HG03045 (cell line): ENCODE measurements around the gene SIM1.

Source experiments
- ATAC-seq: cut with Tn5 transposase; IDR thresholded peaks from one replicate; pipeline ENCODE4 v1.9.1; 2021; ENCODE audit warnings: mild to moderate bottlenecking, moderate library complexity; ENCODE audit not compliant: unreplicated experiment

The SIM1 gene

DNA sequence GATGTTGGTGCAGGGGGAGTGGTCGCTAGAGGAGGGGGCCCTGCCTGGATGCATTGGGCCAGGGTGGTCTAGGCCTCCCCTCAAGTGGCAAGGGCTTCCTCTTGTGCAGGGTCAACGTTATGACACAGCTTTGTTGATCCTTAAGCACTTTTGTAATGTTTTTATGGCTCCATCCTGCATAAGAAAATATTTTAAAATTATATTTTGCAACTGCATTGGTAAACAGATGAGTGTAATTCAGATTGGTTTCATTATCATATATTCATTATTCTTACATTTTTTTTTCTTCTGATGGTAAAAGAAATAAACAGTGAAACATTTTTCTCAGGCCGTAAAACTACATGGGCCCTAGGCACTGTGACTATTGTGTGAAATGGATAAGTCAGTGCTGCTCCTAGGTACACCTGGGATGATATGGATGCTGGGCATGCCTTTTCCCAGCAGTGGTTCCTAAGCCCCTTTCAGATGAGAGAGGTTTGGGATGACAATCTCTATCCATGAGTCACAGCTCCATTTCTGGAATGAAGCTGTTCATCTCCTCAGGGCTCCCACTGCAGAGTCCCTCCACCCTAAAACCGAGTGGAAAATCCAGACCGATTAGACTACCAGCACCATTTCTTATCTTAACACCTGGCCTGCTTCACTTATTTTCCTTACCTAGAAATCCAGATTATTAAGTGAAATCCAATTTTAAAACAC is 5.8 kb upstream of the SIM1 start:
- ATAC-seq, result no peak

DNA sequence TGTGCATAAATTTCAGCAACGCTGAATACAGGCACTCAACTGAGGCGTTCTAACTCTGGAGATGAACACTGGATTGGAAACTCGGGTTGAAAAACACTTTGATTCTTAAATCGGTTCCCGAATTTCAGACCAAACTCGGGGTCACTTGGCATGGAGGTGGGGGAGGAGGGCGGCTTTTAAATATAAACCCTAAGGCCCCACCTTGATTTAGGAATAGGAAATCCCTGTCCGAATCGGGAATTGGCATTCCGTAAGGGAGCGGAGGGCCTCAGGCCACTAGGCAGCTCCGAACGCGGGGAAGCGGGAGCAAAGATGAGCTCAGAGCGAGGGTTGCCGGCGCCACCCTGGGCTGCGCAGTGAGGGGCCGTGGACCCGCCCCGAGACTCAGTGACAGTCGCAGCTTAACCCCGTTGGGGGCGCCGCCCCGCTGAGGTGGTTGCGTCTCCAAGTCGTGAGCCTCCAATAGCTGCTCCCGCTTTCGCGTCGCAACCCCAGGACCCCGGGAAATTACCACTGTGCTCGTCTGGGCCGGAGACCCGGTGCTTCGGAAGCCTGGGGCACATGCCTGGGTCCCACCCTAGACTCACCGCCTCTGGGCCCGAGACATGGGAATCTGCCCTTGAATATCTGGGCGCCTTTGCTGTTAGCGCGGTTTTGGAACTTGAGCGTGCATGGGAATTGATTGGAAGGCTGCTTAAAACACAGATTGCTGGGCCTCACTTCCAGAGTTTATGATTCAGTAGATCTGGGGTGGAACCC is 4.6 kb upstream of the SIM1 start:
- no peak for ATAC-seq

DNA sequence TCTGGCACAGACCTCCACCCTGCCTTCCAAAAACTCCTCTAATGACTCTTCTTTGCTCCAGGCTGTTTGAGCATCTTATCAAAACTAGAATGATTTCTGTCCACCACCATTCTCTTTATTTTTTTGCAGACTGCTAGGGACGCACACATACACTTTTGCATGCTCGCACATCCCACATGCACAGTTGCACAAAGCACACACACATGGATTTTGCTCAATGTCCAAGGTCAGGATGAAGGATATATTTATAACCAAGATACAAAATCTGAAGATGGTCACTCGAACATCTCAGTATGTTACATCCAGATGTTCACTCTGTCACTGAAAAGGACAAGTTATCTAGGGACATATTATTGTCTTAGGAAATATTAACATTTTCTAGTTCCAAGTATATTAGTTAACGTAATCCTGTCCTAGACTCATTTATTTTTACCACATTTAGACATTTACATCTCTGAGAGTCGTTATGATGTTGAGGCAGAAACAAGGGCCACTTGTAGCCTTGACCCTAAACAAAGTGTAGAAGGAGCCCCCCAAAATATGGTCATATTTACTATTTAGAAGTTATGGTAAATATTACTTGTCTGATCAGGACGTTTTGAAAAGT is 3.4 kb upstream of the SIM1 start:
- no peak for ATAC-seq

DNA sequence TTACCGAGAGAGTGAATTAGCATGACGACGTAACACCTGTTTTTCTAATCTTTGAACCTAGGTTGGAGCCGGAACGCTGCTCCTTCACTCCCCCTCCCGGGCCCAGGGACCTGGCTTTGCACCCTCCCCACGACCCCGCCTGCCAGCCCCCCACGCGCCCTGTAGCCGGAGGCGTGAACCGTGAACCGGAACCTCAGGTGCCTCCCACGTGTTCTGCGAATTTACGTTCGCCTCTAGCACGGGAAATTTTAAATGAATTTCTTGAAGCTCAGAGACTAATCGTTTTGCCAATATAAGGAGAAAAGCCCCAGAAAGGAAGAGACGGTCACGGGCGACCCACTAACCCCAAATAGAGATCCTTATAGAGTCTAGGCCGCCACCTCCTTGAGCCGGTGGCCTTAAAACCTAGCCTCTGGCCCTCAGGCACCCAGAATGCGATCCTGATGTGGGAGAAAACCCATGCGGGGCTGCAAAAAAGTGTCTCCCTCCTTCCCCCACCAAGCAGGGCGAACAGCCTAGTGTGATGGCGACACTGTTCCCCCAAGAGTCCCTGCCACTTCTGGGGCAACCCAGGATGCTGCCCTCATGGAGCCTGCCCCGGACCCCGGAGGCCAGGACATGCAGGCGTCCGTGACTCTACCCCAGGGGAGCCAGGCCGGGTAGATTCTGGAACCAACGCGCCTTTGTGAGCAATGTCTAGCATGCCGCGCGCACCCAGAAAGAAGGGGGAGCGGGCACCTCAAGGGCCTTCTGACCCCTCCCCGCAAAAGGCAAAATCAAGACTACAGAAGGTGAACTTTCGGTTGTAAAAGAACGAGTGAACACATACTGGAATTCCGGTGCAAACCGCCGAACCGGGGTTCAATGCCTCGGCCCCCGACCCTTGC is 2.7 kb upstream of the SIM1 start:
- no peak for ATAC-seq

DNA sequence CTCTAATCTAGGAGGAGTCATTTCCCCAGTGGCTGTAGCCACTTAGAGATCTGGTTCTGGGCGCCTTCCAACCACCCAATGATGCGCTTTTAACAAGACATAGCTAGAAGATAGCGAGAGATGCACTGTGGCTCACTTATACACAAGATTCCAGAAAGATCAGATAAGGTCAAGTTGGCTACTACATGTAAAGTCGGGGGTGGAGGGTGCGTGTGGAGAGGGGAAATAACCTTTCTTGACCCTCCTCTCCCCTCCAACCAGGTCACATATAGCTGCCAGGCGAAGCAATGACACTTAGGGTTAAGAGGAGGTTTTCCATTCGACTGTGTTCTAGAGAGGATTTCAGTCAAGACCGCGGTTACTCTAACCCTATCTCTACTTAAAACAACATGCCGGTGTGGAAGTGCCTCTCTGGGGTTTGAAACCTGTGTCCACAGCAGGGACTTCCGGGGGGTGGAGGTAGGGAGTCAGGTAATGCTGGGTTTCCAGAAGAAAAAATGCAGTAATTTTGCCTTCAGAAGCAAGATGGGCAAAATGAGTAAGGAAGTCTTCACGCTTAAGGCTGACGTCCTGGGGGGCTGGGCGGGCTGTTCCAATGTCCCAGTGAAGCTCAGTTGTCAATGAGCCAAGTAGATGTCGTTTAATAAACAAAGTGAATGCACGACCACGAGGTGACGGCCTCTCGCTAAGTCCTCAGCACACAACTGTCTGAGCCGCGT is 1.8 kb upstream of the SIM1 start:
- no peak for ATAC-seq

DNA sequence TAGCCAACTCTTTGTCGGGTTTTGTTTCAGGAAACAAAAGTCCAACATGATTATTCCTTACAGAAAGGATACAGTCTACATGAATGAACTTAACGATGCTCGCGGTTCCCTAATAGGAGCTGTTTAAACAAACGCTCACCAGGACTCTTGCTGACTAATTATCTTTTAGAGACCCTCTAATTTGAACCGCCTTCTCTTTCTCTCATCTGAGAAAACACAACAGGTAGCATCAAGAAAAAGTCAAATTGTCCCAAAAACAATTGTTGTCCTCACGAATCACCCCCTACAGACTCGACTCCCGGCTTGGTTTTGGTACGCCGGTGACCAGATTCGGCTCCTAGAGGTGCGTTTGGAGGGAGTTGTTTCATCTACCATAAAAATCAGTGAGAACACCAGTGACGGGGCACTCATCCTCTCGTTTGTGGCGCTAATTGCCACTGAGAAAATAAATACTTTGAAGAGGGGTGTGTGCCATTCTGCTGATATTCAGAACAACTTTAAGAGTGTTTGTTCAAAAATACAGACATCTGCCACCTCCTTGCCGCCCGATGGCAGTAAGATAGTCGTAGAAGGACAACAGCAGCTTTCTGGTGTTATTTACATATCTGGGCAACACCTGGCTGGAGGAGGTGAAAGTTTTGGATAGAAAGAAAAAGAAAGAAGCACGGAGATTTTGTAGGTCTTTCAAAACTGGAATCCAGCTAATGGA is 1.1 kb upstream of the SIM1 start:
- no peak for ATAC-seq

DNA sequence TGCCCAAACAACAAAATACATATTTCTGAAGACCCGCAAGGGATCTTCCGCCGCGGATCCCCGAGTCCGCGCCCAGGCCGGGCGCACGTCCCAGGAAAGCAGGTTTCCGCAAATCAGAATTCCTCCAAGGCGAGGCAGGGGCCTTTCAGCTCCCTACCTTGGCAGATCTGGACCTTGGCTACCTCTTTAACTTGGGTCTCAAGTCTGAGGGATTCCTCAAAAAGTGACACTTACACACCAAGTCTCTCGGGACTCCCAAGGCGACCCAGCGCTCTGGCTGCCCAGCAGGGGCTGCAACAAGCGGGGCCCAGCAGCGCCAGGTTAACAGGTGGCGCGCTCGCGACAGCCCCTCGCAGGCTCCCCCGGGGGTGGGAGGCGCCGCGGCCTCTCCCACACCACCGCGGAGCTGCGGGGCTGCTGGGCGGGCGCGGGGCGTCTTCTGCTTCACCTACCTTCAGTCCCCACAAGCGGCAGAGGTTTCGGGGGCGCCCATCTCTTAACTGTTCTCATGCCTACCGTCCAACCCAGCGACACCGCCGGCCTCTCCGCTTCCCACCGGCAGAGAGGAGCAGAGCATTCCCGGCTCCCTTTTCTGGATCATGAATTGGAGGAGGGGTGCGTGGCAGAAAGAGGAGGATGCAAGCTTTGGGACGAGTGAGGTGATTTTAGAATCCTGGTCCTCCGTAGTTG is 414 bp downstream of the SIM1 start:
- no peak for ATAC-seq

DNA sequence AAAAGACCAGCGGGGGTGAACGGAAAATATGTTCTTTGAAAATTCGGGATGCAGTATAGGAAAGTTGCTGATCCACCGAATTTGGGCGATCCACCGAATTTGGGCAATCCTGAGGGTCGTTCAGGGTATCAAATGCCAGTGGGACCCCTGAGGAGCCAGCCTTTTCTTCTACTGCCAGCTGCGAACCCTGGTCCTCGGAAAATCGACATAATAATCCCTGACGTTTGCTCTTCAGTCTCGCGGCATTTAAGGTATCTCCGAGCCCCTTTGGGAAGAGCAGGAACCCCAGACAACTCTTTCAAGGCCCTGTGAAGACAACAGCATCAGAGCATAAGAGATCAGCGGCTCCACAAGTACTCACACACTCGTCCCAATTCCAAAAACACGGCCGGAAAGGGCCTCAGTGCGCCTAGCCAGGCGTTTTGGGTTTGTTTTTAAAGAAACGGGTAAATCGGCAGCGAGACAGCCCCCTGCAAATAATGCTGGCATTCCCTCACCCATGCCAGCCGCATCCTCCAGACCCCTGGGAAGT is 1.0 kb downstream of the SIM1 start:
- ATAC-seq, result no peak

DNA sequence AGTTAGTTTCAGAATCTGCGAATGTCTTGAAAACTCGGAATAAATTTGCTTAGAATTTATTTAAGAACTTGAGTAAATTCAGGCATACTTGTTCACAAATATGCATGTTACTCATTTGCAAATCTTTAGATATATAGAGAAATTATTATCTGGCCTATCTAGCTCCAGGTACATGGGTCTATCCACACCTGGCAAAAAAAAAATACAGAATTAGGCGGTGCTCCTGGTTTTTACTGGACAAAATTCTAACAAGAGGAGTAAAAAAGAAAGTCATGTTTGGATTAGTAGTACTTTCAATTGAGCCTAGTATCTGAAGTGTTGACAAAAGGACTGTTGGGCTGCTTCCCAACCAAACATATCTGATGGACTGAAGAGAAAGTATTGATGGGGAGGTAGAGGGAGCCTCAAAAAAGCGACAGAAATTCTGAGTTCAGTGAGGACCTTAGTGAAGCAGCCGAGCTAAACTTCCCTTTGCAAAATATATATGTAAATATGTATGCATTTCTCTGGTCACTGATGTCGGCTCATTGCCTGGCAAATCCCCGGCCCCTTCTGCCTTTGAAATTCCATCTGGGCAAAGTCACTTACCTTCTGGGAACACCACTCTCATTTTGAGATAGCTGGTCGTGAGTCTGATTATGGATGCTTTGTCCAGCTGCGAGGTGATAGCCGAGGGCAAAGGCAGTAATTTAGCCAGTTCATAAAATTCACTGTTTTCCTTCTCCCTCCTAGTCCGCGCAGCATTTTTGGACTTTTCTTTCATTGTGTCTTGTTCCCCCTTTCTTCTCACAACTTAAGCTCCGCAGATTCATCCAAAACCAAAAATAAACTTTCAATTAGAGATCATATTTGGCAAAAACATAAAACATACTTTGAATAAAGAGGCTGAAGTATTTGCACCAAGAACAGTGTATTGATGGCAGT is 1.8 kb downstream of the SIM1 start:
- no peak for ATAC-seq

DNA sequence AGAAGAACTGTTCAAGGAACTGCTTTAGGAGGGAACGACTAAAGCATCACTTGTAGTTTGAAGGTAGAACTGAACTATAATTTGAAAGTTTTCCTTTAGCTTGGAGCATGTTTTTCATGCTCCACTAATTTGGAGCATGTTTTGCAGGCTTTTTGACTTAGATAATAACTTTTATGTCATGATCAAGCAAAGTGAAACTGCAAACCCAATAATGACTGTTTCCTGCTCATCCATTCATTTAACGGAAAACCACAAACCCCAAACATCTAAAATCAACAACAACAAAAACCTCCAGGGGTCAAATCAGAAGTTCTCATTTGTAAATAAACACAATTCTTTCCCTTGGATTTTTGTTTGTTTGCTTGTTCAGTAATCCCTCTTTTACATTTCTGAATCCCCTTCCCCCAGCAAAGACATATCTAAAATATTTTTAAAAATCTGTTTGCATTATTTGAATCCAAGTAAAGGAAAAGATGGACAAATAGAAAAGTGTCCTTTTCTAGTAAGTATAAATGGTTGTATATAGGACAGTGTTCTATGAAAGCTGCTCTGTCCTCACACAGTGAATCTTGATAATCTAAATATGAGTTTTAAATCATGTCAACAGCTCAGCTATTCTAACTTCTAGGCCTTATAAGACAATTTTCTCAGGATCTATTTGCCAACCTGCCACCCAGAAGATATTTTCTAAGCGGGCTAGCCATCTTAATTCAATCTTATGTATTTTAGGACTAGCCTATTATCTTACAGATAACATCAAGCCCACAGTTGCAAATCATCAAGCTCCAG is 2.6 kb downstream of the SIM1 start:
- no peak for ATAC-seq

DNA sequence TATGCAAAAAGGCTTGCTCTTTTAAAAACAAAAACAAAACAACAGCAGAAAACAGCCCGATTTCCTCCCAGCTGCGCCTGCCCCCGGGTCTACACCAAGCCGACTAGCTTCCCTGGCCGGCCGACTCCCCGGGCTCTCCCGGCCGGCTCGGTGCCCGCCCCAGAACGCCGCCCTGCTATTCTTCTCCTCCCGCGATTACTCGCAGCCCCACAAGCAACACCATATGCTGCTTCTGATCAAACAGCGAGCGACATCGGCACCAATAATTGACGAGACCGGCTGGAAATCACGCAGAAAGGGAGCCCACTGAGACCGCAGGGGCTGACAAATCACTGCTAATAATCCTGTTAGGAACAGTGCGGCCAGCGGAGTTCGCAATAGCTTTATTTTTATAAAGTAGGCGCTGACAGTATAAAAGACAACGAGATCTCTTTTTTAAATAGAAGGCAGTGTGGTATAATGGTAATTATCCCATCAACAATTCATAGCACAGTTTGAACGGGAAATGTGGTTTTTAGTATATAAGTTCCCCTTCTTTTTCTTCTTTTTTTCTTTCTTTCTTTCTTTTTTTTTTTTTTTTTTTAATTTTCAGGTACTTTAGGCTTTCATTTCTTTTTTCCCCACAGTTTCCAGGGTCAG is 3.3 kb downstream of the SIM1 start:
- no peak for ATAC-seq

DNA sequence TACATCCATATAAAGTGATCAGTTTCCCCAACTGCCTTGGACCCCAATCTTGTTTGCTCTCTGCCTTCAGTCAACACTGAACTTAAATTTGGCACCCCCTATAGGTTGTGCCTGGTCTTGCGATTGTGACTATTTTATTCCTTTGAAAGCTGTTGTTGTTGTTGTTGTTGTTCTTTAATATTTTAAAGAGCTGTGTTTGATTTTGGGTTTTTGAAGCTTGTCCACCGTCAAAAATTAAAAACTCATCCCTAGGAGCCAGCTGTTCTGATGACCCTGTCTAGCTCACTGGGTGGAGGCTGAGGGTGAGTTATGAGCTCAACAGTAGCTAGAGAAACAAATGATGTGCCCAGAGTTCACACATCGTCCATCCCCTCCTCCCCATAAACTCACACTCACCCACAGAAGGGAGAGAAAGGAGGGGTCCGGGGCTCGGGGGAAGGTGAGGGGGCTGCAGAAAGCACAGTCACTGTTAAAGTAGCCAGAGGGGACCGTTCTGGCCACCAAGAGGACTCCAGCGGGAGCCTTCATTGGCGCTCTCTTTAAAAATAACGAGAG is 4.0 kb downstream of the SIM1 start:
- no peak for ATAC-seq

DNA sequence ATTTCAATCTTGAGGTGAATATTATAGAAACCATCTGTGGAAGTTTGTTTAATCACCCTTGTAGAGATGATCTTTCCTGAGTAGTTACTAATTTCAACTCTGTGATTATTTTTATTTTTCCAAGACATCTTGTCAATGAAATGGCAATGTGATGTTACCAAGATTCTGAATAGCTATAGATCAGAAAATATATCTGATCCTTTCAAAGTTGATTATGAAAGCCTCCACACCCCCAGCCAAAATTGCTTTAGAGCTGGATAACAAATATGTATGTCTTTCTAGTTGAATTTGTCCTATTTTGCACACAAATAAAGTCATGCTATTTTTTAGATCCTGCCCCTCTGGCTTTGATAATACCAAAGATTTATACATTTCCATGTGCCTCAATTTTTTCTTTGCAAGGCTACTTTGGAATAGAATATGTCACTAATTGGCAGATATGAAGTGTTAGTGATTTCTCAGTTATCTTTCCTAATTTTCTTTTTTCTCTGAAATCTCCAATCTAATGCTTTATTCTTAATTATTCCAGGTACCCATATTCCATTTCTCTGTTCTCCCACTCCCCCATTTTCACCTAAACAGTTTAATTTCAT is 5.0 kb downstream of the SIM1 start:
- ATAC-seq, result no peak

DNA sequence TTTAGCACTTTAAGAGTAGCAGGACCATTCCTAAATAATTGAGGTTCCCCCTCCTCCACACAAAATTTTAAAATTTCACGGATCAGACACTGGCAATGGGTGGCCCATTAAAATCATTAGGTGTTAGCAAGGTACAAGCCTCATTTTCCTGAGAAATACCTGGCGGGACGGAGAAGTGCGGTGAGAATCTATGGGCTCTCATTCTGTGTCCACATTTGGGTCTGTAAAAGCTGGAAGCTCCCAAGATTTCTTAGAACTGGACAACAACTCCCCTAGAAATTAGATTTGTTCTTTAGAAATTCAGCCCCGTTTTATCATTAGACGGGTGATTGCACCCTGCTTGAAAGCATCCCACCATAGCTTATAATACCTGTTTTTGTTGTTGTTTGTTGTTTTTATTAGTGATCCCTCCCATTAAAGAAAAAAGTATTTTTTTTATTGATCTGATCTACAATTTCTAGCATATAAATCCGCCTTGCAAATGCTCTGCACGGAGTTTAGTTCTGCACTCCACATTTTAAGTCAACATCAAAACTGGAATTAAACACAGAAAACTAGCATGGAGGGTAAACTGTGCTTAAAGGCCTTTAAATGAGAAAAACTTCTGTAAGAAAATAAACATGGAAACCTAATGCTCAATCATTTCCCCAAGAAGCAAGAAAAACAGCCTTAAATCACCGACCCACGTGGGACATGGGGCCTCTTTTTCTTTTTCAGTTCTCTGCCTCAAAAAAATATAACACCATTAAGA is 5.7 kb downstream of the SIM1 start:
- ATAC-seq, result no peak

DNA sequence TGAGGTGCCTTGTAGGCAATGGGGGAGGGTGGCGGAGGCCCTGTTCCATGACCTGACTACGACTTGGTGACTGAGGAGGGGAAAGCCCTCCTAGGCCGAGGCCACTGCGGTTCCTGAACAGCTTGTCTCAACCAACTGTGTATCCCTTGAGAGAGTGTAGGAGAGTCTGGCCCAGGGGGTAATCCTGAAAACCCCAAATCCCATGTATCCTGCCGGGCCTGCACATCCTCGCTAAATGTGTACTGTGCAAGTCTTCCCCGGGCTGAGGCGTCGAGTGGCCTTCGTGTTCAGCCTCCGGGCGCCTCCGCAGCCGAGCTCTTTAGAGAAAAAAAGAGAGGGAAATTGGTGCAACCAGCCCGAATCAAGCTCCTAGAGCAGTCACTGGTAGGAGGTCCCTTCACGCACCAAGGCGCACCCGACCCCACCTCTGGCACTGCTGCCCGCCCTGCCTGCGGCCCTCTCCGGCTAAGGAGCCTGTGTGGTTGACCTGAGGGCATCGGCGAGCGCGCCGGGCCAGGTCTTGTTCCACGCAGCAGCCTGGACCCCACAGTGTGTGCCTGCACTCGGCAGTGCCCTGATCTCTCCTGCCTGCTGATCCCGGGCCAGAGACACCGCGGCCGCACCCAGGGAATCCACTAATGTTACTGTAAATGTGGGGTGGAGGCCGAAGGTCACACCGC is 7.3 kb downstream of the SIM1 start:
- ATAC-seq, result no peak
